GM23338 (cell line): ENCODE data around the gene ANTXR1. TPM values are rescaled to one million over a fixed set of nuclear protein-coding genes. Genes with fewer than 3 reads are reported as not detected.

ENCODE experiments used
- ATAC-seq: fragments of 200-7000 bp; cut with Tn5 transposase; 3 replicates; pipeline ENCODE4 v1.9.1; 2020
- DNase-seq: peaks from one replicate; pipeline ENCODE4 v3.0.0-alpha.2; 2015; ENCODE audit warnings: low spot score
- H2AFZ ChIP-seq: fragments of 200-600 bp; sonication (generic); 2 replicates; pipeline ENCODE4 v1.8.0; 2016; ENCODE audit warnings: antibody characterized with exemption, mild to moderate bottlenecking, moderate library complexity
- H3F3A ChIP-seq: fragments of 200-600 bp; sonication (generic); replicated peaks from 2 replicates; pipeline ENCODE4 v1.8.0; 2017; ENCODE audit warnings: antibody characterized with exemption, mixed run types, low read depth
- H3K27ac ChIP-seq: fragments of 200-600 bp; sonication (generic); 2 replicates; pipeline ENCODE4 v1.6.1; 2016; ENCODE audit warnings: low read depth
- H3K27me3 ChIP-seq: fragments of 200-600 bp; sonication (generic); 2 replicates; pipeline ENCODE4 v1.8.0; 2016; ENCODE audit warnings: mild to moderate bottlenecking, mixed run types, moderate library complexity; ENCODE audit not compliant: insufficient read depth
- H3K36me3 ChIP-seq: fragments of 200-600 bp; sonication (generic); 2 replicates; pipeline ENCODE4 v1.8.0; 2016; ENCODE audit warnings: mild to moderate bottlenecking; ENCODE audit not compliant: insufficient read depth
- H3K4me1 ChIP-seq: fragments of 200-600 bp; sonication (generic); 2 replicates; pipeline ENCODE4 v1.8.0; 2016; ENCODE audit warnings: mild to moderate bottlenecking, moderate library complexity; ENCODE audit not compliant: insufficient read depth
- H3K4me2 ChIP-seq: fragments of 200-600 bp; sonication (generic); 2 replicates; pipeline ENCODE4 v1.7.1; 2017; ENCODE audit warnings: mixed run types
- H3K4me3 ChIP-seq: fragments of 200-600 bp; sonication (generic); 2 replicates; pipeline ENCODE4 v1.6.1; 2016; ENCODE audit warnings: mixed run types
- H3K79me2 ChIP-seq: fragments of 200-600 bp; sonication (generic); replicated peaks from 2 replicates; pipeline ENCODE4 v1.8.0; 2017; ENCODE audit warnings: mild to moderate bottlenecking; ENCODE audit not compliant: insufficient read depth
- H3K9me2 ChIP-seq: fragments of 200-600 bp; sonication (generic); 2 replicates; pipeline ENCODE4 v1.8.0; 2017; ENCODE audit not compliant: insufficient read depth
- H4K20me1 ChIP-seq: fragments of 200-600 bp; sonication (generic); replicated peaks from 2 replicates; pipeline ENCODE4 v1.8.0; 2017; ENCODE audit warnings: mild to moderate bottlenecking; ENCODE audit not compliant: insufficient read depth
- H3K27ac Mint-ChIP-seq: 2 replicates; pipeline ENCODE4 v1.8.0; 2020; ENCODE audit warnings: inconsistent platforms, mild to moderate bottlenecking, moderate library complexity, mixed read lengths
- H3K27me3 Mint-ChIP-seq: 3 replicates; pipeline ENCODE4 v1.8.0; 2022; ENCODE audit warnings: low read depth, mild to moderate bottlenecking, moderate library complexity, mixed read lengths, inconsistent platforms; ENCODE audit not compliant: insufficient read depth, poor library complexity
- H3K36me3 Mint-ChIP-seq: 3 replicates; pipeline ENCODE4 v1.8.0; 2021; ENCODE audit warnings: low read depth, mild to moderate bottlenecking, inconsistent platforms, moderate library complexity, mixed read lengths
- H3K4me1 Mint-ChIP-seq: 3 replicates; pipeline ENCODE4 v1.8.0; 2020; ENCODE audit warnings: mild to moderate bottlenecking, inconsistent platforms, mixed read lengths
- H3K4me3 Mint-ChIP-seq: 3 replicates; pipeline ENCODE4 v1.8.0; 2021; ENCODE audit warnings: moderate library complexity, mild to moderate bottlenecking, inconsistent platforms, mixed read lengths
- H3K9me3 Mint-ChIP-seq: 3 replicates; pipeline ENCODE4 v1.8.0; 2020; ENCODE audit warnings: moderate library complexity, mild to moderate bottlenecking, inconsistent platforms, mixed read lengths
- CREB1 ChIP-seq: fragments of 250-450 bp; sonication (Bioruptor Pico); IDR thresholded peaks from 2 replicates; pipeline ENCODE4 v1.5.0; 2020; ENCODE audit warnings: low read depth, mild to moderate bottlenecking, moderate library complexity
- CTCF ChIP-seq, 2 experiments: fragments of 200-600 bp in 1 of 2; sonication (generic) in 1 of 2; conservative IDR thresholded peaks; 2 replicates each; pipeline versions ENCODE4 v1.5.1 to v1.6.1; 2016 to 2017; ENCODE audit warnings: antibody characterized with exemption in 2 of 2, low read depth in 2 of 2, mild to moderate bottlenecking in 2 of 2, moderate library complexity in 1 of 2
- ETS1 ChIP-seq: IDR thresholded peaks from 2 replicates; pipeline ENCODE4 v1.6.1; 2016; ENCODE audit warnings: antibody characterized with exemption
- EZH2 ChIP-seq: fragments of 200-600 bp; sonication (generic); IDR thresholded peaks from one replicate; pipeline ENCODE4 v1.8.0; 2017; ENCODE audit warnings: antibody characterized with exemption, mild to moderate bottlenecking, low read depth; ENCODE audit not compliant: unreplicated experiment
- EZH2phosphoT487 ChIP-seq: fragments of 200-600 bp; sonication (generic); IDR thresholded peaks from one replicate; pipeline ENCODE4 v1.8.1; 2018; ENCODE audit warnings: antibody characterized with exemption; ENCODE audit not compliant: unreplicated experiment
- JUNB ChIP-seq: IDR thresholded peaks from one replicate; pipeline ENCODE4 v1.6.1; 2016; ENCODE audit warnings: antibody characterized with exemption; ENCODE audit not compliant: unreplicated experiment
- NANOG ChIP-seq: IDR thresholded peaks from 2 replicates; pipeline ENCODE4 v1.6.1; 2016; ENCODE audit warnings: antibody characterized with exemption, borderline replicate concordance
- POLR2AphosphoS5 ChIP-seq: IDR thresholded peaks from 2 replicates; pipeline ENCODE4 v1.6.1; 2016; ENCODE audit warnings: antibody characterized with exemption, low read depth
- REST ChIP-seq: IDR thresholded peaks from one replicate; pipeline ENCODE4 v1.6.1; 2018; ENCODE audit warnings: antibody characterized with exemption; ENCODE audit not compliant: unreplicated experiment
- STAT1 ChIP-seq: IDR thresholded peaks from one replicate; pipeline ENCODE4 v1.6.1; 2016; ENCODE audit warnings: antibody characterized with exemption; ENCODE audit not compliant: unreplicated experiment
- ZNF114 ChIP-seq: fragments of 250-450 bp; sonication (Bioruptor Pico); IDR thresholded peaks from 2 replicates; pipeline ENCODE4 v1.5.0; 2020; ENCODE audit warnings: mild to moderate bottlenecking, moderate library complexity
- ZNF331 ChIP-seq: fragments of 250-450 bp; sonication (Bioruptor Pico); IDR thresholded peaks from 2 replicates; pipeline ENCODE4 v1.5.0; 2020; ENCODE audit warnings: low read depth, mild to moderate bottlenecking, moderate library complexity
- polyA plus RNA-seq: library from polyadenylated mRNA; unstranded; fragments of >200 nt; fragmentation: Nextera tagmentation; extraction: Ambion mirVana; gene quantifications from 2 replicates; pipeline ENCODE4 v1.2.1, GENCODE V29; 2016
- total RNA-seq: library from RNA; depleted of rRNA; stranded (reverse); fragments of >200 nt; shearing (Covaris generic); gene quantifications from 2 replicates; pipeline ENCODE4 v1.2.3, GENCODE V29; 2014

ANTXR1 gene
- total and polyA plus RNA-seq, 2 experiments from 2014 or later: 16.1 to 23.1 TPM

GRCh38 chr2:69184224-69184623 is 171.2 kb downstream of the ANTXR1 start:
- ATAC-seq (no peak), DNase-seq (no peak)
- Histone ChIP-seq H3K4me2 (no peak overlapping the region), H3F3A (no peaks in the 10 kb centered on the region), H3K27me3 (no peaks in the 10 kb centered on the region), H4K20me1 (no peaks in the 10 kb centered on the region), H3K9me2 (no peaks in the 10 kb centered on the region), H3K4me1 (no peaks in the 10 kb centered on the region), H3K79me2 (no peaks in the 10 kb centered on the region), H3K27ac (no peak overlapping the region), H3K4me3 (no peak overlapping the region), H3K36me3 (no peaks in the 10 kb centered on the region), H2AFZ (no peak overlapping the region)
- Mint-ChIP-seq H3K27me3 (peaks cover 2% of the 10 kb centered on the region), H3K4me1 (peaks cover 6% of the 10 kb centered on the region; the same call in 2 of the 3 replicates), H3K36me3 (peaks cover 19% of the 10 kb centered on the region; the same call in 2 of the 3 replicates), H3K9me3 (no peaks in the 10 kb centered on the region), H3K27ac (no peak overlapping the region), H3K4me3 (no peak overlapping the region)
- TF ChIP-seq NANOG: no peak
- no peak for TF ChIP-seq CREB1
- TF ChIP-seq ZNF114: no peak
- TF ChIP-seq JUNB: no peak
- no peak for TF ChIP-seq EZH2
- no peak for TF ChIP-seq EZH2phosphoT487
- TF ChIP-seq REST: no peak
- no peak for TF ChIP-seq STAT1
- no peak for TF ChIP-seq ZNF331 (CRISPR knock-in tag)
- no peak for TF ChIP-seq CTCF (conservative IDR thresholded peaks at IDR 0.05; ENCODE audit: low read depth in 2 of 2)

- Mint-ChIP-seq H3K9me3 (no peaks in the 10 kb centered on the region), H3K27ac (no peak overlapping the region), H3K4me1 (peaks cover 17% of the 10 kb centered on the region), H3K4me3 (no peak overlapping the region), H3K36me3 (peaks cover 19% of the 10 kb centered on the region; the same call in 2 of the 3 replicates), H3K27me3 (peaks cover 2% of the 10 kb centered on the region)
- peaks cover 5% of the 10 kb centered on the region for H3K4me1 ChIP-seq
- ATAC-seq (no peak), DNase-seq (no peak)
- no peaks in the 10 kb centered on the region for H3F3A ChIP-seq
- H3K36me3 ChIP-seq: no peaks in the 10 kb centered on the region
- H3K9me2 ChIP-seq: no peaks in the 10 kb centered on the region
- H4K20me1 ChIP-seq: no peaks in the 10 kb centered on the region
- H3K4me2 ChIP-seq: no peak overlapping the region
- H3K79me2 ChIP-seq: no peaks in the 10 kb centered on the region
- no peaks in the 10 kb centered on the region for H3K27me3 ChIP-seq
- H3K27ac ChIP-seq: no peak overlapping the region
- H2AFZ ChIP-seq: no peak overlapping the region
- no peak overlapping the region for H3K4me3 ChIP-seq
- TF ChIP-seq ZNF331 (CRISPR knock-in tag): no peak
- TF ChIP-seq POLR2AphosphoS5: no peak
- TF ChIP-seq CREB1: no peak
- no peak for TF ChIP-seq JUNB
- no peak for TF ChIP-seq CTCF (conservative IDR thresholded peaks at IDR 0.05; ENCODE audit: low read depth in 2 of 2)
- TF ChIP-seq STAT1: no peak
- TF ChIP-seq REST: no peak
- TF ChIP-seq ETS1: no peak
- TF ChIP-seq NANOG: no peak
These were observed 172.8 kb downstream of the ANTXR1 start for GRCh38 chr2:69185807-69186206.
